ENCODE results near the gene GPR6. TPM values are rescaled to one million over a fixed set of nuclear protein-coding genes. Genes with fewer than 3 reads are reported as not detected.

GPR6 gene
- total RNA-seq, 1 experiment from 2014 or later = not detected

- CTCF ChIA-PET = no interaction called here
Observed at GRCh38 chr6:110020888-110021287, 42.8 kb downstream of the GPR6 start.

GRCh38 chr6:110029144-110029543 is 51.0 kb downstream of the GPR6 start:
- no peak for DNase-seq (ENCODE audit: unreplicated experiment)
- H3K4me1 Mint-ChIP-seq (ENCODE audit: insufficient read depth, unreplicated experiment) = no peaks in the 10 kb centered on the region
- no peaks in the 10 kb centered on the region for H3K9me3 Mint-ChIP-seq (ENCODE audit: unreplicated experiment)
- ChIA-PET CTCF (interaction anchor here (0.6 to 4.1 kb wide), 2 partner anchors 10 to 190 kb away, joined by 3 to 24 read pairs; no protein-coding TSS in a partner anchor), POLR2A (interaction anchor here (0.5 kb wide), 1 partner anchor 22 kb away, joined by 3 read pairs; no protein-coding TSS in a partner anchor)
- H3K36me3 Mint-ChIP-seq (ENCODE audit: insufficient read depth, unreplicated experiment) = no peaks in the 10 kb centered on the region
- no peak overlapping the region for H3K27ac Mint-ChIP-seq (ENCODE audit: low read depth, unreplicated experiment)
- H3K27me3 Mint-ChIP-seq (ENCODE audit: insufficient read depth, unreplicated experiment) = no peaks in the 10 kb centered on the region
- no peak overlapping the region for H3K4me3 Mint-ChIP-seq (ENCODE audit: unreplicated experiment)
- intact Hi-C loops (cut with micrococcal nuclease) = no loop called here
- BruUV-seq (replicated peaks) = no TSS peak
- TF ChIP-seq CTCF (IDR thresholded peaks at IDR 0.05; ENCODE audit: unreplicated experiment) = no peak

More at GRCh38 chr6:110020888-110021287, 42.8 kb downstream of the GPR6 start:
- Mint-ChIP-seq H3K27ac (ENCODE audit: low read depth, unreplicated experiment) (no peak overlapping the region), H3K27me3 (ENCODE audit: insufficient read depth, unreplicated experiment) (peaks cover 29% of the 10 kb centered on the region), H3K36me3 (ENCODE audit: insufficient read depth, unreplicated experiment) (no peaks in the 10 kb centered on the region), H3K4me1 (ENCODE audit: insufficient read depth, unreplicated experiment) (no peaks in the 10 kb centered on the region), H3K9me3 (ENCODE audit: unreplicated experiment) (no peaks in the 10 kb centered on the region), H3K4me3 (ENCODE audit: unreplicated experiment) (no peak overlapping the region)
- POLR2A ChIA-PET = interaction anchor here (0.7 kb wide), 1 partner anchor 11 kb away, joined by 3 read pairs; no protein-coding TSS in a partner anchor
- no TSS peak for BruUV-seq (replicated peaks)
- no peak for TF ChIP-seq CTCF (IDR thresholded peaks at IDR 0.05; ENCODE audit: unreplicated experiment)
- intact Hi-C loops (cut with micrococcal nuclease) = no loop called here
- DNase-seq (ENCODE audit: unreplicated experiment) = no peak

Other genes starting within 250 kb of the GPR6 start
- 50.5 and 55.7 TPM in 2 replicates for gene WASF1, start 201.4 kb downstream of the GPR6 start, total RNA-seq (2022)
- 15.9 and 16.8 TPM in 2 replicates for gene CDC40, start 202.1 kb downstream of the GPR6 start, total RNA-seq (2022)